Activated T-helper 1 cell treated with anti-CD3 and anti-CD28 coated beads, Interleukin-12 subunit alpha, Interleukin-12 subunit beta, Interleukin-2, Interleukin-4 antibody, amounts not matched to agents 30 ng/mL and 10 ng/mL and 1 ng/mL, durations not matched to agents 14 hours and 24 hours and 36 hours (primary cell): ENCODE measurements around the gene MBP. TPM values are rescaled to one million over a fixed set of nuclear protein-coding genes. Genes with fewer than 3 reads are reported as not detected.

ENCODE experiments used
- DNase-seq: peaks from one replicate; pipeline ENCODE4 v3.0.0; 2021; ENCODE audit warnings: low spot score
- H3K27ac Mint-ChIP-seq: one replicate; pipeline ENCODE4 v1.8.0; 2021; ENCODE audit warnings: mild to moderate bottlenecking, mixed read lengths
- H3K27me3 Mint-ChIP-seq: one replicate; pipeline ENCODE4 v1.8.0; 2022; ENCODE audit warnings: mild to moderate bottlenecking, moderate library complexity, mixed read lengths; ENCODE audit not compliant: insufficient read depth
- H3K36me3 Mint-ChIP-seq: one replicate; pipeline ENCODE4 v1.8.0; 2021; ENCODE audit warnings: low read depth, mixed read lengths
- H3K4me1 Mint-ChIP-seq: one replicate; pipeline ENCODE4 v1.8.0; 2021; ENCODE audit warnings: low read depth, mixed read lengths
- H3K4me3 Mint-ChIP-seq: one replicate; pipeline ENCODE4 v1.8.0; 2021; ENCODE audit warnings: mild to moderate bottlenecking, moderate library complexity, mixed read lengths
- H3K9me3 Mint-ChIP-seq: one replicate; pipeline ENCODE4 v1.8.0; 2021; ENCODE audit warnings: mixed read lengths
- intact Hi-C: fragments of 100-400 bp; cut with micrococcal nuclease; formaldehyde crosslinking; loops from one replicate; pipeline ENCODE4 v1.15.1; 2024
- total RNA-seq: library from RNA; stranded (reverse); gene quantifications from 2 replicates; pipeline ENCODE4 v1.2.3, GENCODE V29; 2022

Gene MBP
- total RNA-seq, 1 donor from 2014 or later = 63.6 TPM

DNA sequence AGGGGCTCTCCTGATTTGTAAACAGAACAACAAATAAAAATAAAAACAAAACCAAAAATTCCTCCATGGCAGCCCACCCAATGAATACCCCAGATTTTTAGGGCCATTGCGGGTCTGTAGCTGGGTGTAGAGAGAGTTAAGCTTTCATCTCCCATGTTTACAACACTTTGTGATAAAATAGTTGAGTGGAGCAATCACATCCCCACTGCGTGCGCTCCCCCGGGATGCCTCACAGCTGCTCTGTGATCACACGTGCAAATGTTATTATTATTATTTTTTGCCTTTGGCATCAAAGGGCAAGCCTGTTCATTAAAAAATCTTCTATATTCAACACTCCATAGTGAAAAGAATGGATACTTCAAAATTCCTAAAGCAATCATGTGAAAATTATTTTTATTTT lies 118.0 kb downstream of the MBP start:
- Mint-ChIP-seq H3K4me3 (no peak overlapping the region), H3K27me3 (no peaks in the 10 kb centered on the region), H3K9me3 (no peaks in the 10 kb centered on the region), H3K36me3 (peaks cover 37% of the 10 kb centered on the region), H3K27ac (no peak overlapping the region), H3K4me1 (no peaks in the 10 kb centered on the region)
- DNase-seq = no peak
- intact Hi-C loops = no loop called here

DNA sequence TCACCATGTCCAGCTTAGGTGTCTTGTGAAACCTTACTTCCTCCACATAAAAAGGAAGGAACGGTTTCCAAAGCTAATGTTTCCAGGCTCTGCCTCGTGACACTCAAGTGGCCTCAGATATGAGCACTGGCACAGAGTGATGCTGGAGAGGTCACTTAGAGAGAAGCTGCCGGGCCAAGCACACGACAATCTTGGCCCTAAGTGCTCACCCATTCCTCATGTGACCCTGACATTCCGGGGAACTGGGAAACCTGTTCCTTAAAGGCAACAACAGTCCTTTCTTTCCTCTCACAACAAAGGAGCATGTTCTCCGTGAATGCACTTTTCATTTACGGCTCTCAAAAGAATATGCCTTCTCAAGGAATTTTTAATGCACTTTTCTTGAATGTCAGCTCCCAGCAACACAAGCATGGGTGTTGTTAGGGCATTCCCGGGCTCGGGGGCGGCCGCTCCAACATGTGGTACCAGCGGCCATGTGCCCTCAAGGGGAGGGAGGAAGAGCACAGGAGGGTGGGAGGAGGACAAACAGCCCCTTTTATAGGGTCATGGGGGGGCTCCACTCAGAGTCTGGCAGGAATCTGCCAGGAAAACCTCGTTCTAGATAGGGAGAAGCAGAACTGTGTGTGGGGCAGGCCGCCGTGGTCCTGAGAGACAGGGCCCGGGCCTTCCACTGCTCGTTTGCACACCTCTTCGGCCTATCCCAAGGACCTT lies 118.6 kb downstream of the MBP start:
- no peak overlapping the region for H3K4me3 Mint-ChIP-seq
- no peaks in the 10 kb centered on the region for H3K4me1 Mint-ChIP-seq
- peaks cover 31% of the 10 kb centered on the region for H3K36me3 Mint-ChIP-seq
- intact Hi-C loops = no loop called here
- H3K9me3 Mint-ChIP-seq = no peaks in the 10 kb centered on the region
- H3K27me3 Mint-ChIP-seq = no peaks in the 10 kb centered on the region
- H3K27ac Mint-ChIP-seq = no peak overlapping the region
- no peak for DNase-seq

DNA sequence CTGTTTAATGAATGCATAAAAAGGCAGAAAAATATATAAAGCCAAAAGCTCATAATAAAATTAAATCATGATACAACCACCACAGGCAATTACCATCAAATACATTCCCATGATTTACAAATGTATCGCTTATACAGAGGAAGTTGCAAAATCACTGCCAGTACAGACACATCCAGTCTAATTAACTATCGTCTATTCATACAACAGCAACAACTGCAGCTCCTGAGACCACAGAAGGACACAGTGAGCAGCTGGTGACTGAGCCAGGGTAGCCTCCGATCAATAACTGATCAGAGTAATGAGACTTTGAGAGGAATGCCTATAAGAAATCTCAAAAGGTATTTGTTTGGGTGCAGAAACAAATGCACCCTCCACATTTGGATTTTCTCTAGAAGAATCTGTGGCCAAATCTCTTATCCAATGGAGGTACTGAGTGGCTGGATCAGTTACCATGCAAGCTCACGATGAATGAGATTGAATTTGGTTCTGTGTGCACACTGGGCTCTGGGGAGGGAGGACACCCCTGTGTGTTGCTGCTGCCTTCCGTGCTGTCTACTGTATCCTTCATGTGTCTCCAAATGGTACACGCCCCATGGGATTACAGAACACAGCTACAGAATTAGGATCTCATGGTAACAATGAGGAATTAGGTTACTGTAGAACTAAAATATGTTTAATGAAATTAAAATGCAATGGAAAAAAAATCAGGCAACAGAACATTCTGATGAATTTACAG lies 119.6 kb downstream of the MBP start:
- H3K27me3 Mint-ChIP-seq = no peaks in the 10 kb centered on the region
- H3K36me3 Mint-ChIP-seq = peaks cover 21% of the 10 kb centered on the region
- H3K4me1 Mint-ChIP-seq = no peaks in the 10 kb centered on the region
- no peak overlapping the region for H3K27ac Mint-ChIP-seq
- no peak overlapping the region for H3K4me3 Mint-ChIP-seq
- no peak for DNase-seq
- no peaks in the 10 kb centered on the region for H3K9me3 Mint-ChIP-seq
- intact Hi-C loops = no loop called here

DNA sequence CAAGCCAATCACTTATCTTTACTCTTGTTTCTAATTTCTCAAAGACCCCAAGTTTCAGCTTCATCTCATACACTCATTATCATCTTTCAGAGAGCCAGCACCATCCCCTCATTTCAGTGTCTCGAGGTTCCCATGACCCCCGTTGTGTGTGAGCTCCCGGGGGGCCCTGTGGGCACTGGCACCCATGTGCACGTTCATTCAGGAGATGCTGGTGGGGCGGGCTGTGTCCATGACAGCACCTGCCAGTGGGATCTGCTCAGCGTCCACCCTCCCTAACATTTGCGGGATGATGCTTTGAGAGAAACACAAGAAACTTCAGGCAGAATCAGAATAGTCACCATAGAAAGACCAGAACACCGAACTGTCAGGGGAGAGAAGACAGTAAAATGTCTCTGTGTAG lies 120.5 kb downstream of the MBP start:
- no peaks in the 10 kb centered on the region for H3K9me3 Mint-ChIP-seq
- no peak for DNase-seq
- no peak overlapping the region for H3K4me3 Mint-ChIP-seq
- H3K27me3 Mint-ChIP-seq = no peaks in the 10 kb centered on the region
- intact Hi-C loops = no loop called here
- no peaks in the 10 kb centered on the region for H3K4me1 Mint-ChIP-seq
- peaks cover 21% of the 10 kb centered on the region for H3K36me3 Mint-ChIP-seq
- H3K27ac Mint-ChIP-seq = no peak overlapping the region

DNA sequence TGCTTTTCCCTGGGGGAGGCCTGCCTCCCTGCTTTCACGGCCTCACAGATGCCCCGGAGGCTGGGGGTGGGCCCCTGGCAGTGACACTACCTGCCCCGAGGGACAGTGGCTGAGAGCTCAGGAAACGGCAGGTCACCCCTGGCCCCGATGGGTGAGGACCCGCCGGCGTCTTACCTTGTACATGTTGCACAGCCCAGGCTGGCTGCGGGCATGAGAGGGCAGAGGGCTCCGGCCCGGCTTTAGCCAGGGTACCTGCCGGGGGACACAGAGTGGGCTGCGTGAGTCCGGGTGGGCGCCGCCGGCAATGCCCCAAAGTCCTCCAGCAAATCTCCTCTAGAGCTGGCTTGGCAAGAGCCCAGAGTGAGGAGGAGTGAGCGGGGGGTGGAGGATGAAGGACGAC lies 122.9 kb downstream of the MBP start:
- Mint-ChIP-seq H3K4me3 (no peak overlapping the region), H3K4me1 (peaks cover 13% of the 10 kb centered on the region), H3K36me3 (peaks cover 9% of the 10 kb centered on the region), H3K9me3 (no peaks in the 10 kb centered on the region), H3K27me3 (no peaks in the 10 kb centered on the region), H3K27ac (no peak overlapping the region)
- no peak for DNase-seq
- intact Hi-C loops = no loop called here

DNA sequence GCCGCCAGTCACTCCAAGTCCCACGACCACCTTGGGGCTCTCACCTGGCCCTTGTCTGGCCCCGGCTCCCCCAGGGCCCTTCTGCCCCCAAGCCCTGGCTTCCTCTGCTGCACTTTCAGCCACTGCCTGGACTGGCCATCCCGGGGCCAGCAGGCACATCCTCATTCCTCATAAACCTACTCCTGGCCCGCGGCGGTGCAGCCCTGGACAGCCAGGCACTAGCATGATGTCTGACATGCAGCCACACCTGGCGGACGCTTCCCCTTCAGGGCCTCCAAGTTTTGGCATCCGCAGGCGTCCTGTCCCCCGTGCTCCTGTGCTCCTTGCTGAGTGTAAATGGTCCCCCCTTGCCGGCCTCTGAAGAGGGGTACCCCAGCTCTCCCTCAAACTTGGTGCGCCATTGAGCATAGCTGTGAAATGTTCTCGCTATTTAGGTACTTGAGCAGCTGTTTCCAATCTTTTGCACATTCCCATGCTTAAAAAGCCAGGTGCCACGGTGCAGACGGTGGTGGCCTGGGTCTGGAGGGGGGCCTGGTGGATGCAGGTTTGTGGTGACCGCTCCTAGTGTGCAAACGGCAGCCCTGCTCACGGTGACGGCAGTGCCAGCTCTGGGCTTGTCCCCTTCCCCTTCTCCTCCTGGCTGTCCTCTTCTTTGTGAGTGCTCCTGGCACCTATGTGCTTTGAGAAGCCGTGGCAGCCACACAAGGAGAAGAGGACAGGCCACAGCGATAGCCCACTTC lies 123.8 kb downstream of the MBP start:
- H3K9me3 Mint-ChIP-seq = no peaks in the 10 kb centered on the region
- H3K27ac Mint-ChIP-seq = no peak overlapping the region
- no peak overlapping the region for H3K4me3 Mint-ChIP-seq
- intact Hi-C loops = no loop called here
- DNase-seq = no peak
- H3K27me3 Mint-ChIP-seq = no peaks in the 10 kb centered on the region
- peaks cover 22% of the 10 kb centered on the region for H3K4me1 Mint-ChIP-seq
- peaks cover 9% of the 10 kb centered on the region for H3K36me3 Mint-ChIP-seq

DNA sequence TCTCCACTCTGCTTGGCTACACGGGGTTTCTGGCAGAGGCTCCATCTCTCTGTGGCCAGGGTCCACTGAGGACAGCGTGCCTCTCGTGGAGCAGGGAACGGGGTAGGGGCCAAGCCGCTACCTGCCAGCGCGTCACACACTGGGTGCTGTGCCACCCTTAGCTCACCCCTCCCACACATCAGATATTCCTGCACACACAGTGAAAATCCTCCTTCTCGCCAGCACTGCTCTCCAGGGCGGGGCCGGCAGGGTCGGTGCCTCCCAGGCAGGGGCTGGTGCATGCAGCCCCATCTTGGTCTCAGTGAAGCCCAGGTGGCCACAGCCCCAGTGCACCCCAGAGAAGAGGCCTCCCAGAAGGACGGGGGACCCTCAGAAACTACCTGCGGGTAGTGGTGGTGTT lies 124.6 kb downstream of the MBP start:
- Mint-ChIP-seq H3K9me3 (no peaks in the 10 kb centered on the region), H3K27ac (no peak overlapping the region)
- intact Hi-C loops = no loop called here

DNA sequence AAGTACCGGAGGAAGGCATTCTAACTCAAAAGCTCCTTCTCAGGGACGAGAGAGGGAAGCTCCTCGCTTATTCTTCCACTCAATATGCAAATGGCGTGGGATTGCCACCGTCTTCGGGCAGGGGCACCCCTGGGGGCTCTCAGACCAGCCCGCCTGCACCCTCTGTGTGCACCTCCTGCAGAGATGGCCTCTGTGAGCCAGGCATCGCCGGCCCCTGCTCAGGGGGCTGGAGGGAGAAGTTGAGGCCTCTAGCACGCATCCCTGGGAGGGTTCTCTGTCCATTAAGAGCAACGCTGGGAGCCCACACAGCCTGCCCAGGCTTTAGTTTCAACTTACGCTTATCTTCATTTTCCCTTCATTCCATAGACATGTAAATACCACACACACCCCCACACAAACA lies 125.3 kb downstream of the MBP start:
- DNase-seq = no peak
- Mint-ChIP-seq H3K27me3 (no peaks in the 10 kb centered on the region), H3K36me3 (peaks cover 7% of the 10 kb centered on the region), H3K4me3 (no peak overlapping the region), H3K4me1 (peaks cover 27% of the 10 kb centered on the region), H3K9me3 (no peaks in the 10 kb centered on the region), H3K27ac (no peak overlapping the region)
- intact Hi-C loops = no loop called here

More for the DNA sequence above, 124.6 kb downstream of the MBP start:
- H3K4me3 Mint-ChIP-seq = no peak overlapping the region
- peaks cover 25% of the 10 kb centered on the region for H3K4me1 Mint-ChIP-seq
- DNase-seq = no peak
- peaks cover 6% of the 10 kb centered on the region for H3K36me3 Mint-ChIP-seq
- H3K27me3 Mint-ChIP-seq = no peaks in the 10 kb centered on the region

DNA sequence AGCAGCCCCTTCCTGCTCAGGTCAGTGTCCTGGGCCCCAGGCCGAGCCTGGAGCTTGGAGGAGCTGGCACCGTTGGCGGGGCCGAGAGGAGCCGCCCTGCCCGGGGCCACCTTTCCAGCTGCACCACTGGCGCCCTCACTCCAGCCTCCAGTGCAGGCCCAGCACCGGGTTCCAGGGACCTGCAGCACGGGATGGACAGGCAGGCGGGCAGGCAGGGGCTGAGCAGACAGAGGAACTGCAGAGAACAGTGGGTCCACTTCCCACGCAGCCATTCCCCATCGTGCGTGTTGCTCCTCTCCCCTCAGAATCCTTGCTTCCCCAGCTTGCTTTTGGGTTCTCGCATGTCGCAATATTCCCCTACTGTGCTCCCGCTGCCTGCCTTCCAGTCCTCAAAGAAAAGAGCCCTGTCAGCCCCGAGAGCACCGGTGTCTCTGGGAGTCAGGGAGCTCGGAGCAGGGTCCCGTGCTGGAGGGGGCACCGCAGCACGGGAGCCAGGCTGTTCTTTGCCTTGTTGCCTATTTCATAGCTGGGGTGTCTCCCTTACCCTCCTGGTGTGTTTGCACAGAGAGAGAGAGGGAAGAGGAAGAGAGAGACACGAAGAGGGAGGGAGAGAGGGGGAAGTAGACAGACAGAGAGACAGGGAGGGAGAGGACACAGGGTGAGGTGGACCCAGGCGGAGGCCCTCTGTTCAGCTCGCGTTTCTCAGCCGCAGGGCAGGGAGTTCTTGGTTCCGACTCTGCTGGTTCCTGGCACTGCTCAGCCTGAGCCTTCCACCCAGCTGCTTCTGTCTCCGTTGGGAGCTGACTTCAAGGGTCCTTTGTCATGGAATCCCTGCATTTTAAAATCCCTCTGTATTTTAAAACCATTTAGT lies 126.0 kb downstream of the MBP start:
- Mint-ChIP-seq H3K9me3 (no peaks in the 10 kb centered on the region), H3K36me3 (peaks cover 6% of the 10 kb centered on the region), H3K4me1 (peaks cover 31% of the 10 kb centered on the region), H3K27ac (peak overlapping the region; percentile 55), H3K27me3 (no peaks in the 10 kb centered on the region), H3K4me3 (no peak overlapping the region)
- intact Hi-C loops = no loop called here
- DNase-seq = no peak

DNA sequence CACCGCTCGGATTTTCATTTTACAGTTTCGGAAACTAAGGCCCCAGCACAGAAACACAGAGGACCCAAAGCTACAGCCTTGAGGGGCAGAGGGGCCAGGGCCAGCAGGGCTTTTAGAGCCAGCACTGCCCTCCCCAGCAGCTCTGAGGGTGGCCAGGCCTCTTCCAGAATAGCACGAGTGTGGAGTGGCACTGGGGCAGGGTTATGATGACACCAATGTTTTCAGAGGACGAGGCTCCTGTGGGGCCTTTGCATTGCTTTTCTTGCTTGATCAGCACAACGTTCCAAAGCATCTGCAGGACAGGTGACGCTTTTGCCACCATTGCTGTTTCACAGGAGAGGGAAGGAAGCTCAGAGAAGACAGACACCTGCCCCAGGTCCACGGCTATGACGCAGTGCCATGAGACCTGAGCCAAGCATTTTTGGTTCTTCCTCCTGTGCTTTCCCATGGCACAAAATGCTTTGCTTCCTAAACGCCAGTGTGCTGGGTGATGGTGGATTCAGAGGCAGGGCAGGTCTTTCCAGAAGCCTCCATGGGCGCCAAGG lies 126.9 kb downstream of the MBP start:
- H3K9me3 Mint-ChIP-seq = no peaks in the 10 kb centered on the region
- H3K4me1 Mint-ChIP-seq = peaks cover 31% of the 10 kb centered on the region
- DNase-seq = no peak
- H3K27ac Mint-ChIP-seq = no peak overlapping the region
- H3K27me3 Mint-ChIP-seq = no peaks in the 10 kb centered on the region
- H3K36me3 Mint-ChIP-seq = peaks cover 4% of the 10 kb centered on the region
- no peak overlapping the region for H3K4me3 Mint-ChIP-seq
- intact Hi-C loops = no loop called here

DNA sequence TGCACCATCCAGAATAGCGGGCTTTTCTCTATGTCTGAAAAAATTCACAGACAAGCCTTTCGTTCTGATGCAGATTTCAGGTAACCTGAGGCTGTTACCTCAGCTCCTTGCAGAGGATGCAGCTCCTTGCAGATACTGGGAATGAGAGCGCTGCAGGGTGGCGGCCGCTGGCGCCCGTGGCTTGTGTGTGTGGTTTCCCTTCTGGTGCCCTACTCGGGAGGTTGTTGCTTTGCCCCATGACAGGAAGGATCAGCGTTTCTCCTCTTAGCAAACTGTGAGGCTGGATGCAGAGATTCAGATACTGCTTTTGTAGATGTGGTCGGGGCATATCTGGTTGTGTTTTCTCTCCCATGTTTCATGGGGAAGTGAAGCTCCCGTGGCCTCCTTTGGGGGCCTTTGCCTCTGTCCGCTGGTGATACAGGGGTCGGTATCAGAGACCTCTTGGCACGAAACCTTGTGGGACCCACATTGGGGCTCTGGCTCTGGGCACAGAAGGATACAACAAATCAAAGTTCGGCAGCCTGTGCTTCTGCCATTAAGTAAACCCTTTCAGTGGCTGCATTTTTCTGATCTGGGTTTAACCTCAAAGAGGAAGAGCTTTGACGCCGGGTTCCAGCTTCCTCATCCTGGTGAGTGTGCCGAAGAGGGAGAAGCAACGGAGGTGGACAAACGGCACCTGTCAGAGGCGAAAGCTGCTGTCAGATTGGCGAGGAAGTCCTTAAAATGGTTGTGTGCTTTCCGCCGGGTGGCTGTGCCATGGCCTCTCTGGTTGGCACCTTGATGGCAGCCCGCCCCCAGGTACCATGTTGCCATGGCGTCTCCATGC lies 127.8 kb downstream of the MBP start:
- Mint-ChIP-seq H3K4me3 (peak overlapping the region; percentile 6), H3K36me3 (peaks cover 3% of the 10 kb centered on the region), H3K27ac (no peak overlapping the region), H3K4me1 (peaks cover 31% of the 10 kb centered on the region), H3K9me3 (no peaks in the 10 kb centered on the region), H3K27me3 (no peaks in the 10 kb centered on the region)
- intact Hi-C loops = no loop called here
- DNase-seq = peak; percentile 8

DNA sequence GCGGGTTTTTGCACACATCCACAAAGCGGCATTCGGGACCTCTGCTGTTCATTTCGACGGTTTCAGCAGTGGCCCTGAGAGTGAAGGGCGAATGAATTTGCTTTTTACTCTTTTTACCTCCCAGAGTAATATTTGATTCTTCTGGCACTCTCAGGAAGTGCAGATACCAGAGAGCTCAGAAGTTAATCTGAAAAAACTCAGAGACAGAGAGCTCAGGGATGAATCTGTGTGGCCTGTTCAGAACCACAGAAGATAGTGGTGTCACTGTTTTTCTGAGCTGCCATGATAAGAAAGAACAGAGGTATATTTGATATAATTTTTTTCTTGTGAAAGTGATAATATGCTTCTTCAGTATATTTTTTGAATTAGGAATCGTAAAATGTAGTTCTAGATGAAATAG lies 129.3 kb downstream of the MBP start:
- peaks cover 3% of the 10 kb centered on the region for H3K36me3 Mint-ChIP-seq
- H3K4me1 Mint-ChIP-seq = peaks cover 31% of the 10 kb centered on the region
- DNase-seq = no peak
- intact Hi-C loops = no loop called here
- no peak overlapping the region for H3K4me3 Mint-ChIP-seq
- no peaks in the 10 kb centered on the region for H3K27me3 Mint-ChIP-seq
- no peak overlapping the region for H3K27ac Mint-ChIP-seq
- no peaks in the 10 kb centered on the region for H3K9me3 Mint-ChIP-seq
